Choroid plexus epithelial cell (primary cell): Measurements from ENCODE around the gene BMPR1A.
A peak's percentile ranks its signal among the peaks of the same experiment; 100 is the strongest.

Source experiments
- DNase-seq: peaks from one replicate; pipeline ENCODE4 v3.0.0-alpha.2; 2010; ENCODE audit warnings: low read depth
- H3K4me3 ChIP-seq: 2 replicates; pipeline ENCODE4 v1.5.1; 2011; ENCODE audit warnings: low read depth, mild to moderate bottlenecking, control low read depth, low read length, moderate library complexity
- TF ChIP-seq, protein P1 (sequence below): conservative IDR thresholded peaks from 2 replicates; pipeline ENCODE4 v1.5.1; 2011; ENCODE audit warnings: low read depth, mild to moderate bottlenecking, control low read depth, inconsistent platforms, low read length, moderate library complexity

Gene BMPR1A

DNA sequence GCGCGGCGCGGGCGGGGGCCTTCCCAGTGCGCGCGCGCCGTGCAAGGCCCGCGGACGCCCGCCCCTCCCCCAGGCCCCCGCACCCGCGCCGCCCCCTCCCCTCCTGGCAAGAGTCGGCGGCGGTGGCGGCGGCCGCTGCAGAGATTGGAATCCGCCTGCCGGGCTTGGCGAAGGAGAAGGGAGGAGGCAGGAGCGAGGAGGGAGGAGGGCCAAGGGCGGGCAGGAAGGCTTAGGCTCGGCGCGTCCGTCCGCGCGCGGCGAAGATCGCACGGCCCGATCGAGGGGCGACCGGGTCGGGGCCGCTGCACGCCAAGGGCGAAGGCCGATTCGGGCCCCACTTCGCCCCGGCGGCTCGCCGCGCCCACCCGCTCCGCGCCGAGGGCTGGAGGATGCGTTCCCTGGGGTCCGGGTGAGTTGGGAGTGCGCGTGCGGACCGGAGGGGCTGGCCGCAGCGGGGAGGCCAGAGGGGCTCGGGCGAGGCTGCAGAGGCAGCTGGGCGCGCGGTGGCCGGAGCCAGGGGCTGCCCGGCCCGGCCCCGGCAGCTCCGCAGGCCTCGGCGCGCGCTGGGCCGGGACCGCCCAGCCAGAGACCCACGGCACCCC is at the start of gene BMPR1A:
BMPR1A (plus strand) TSS at position 109 of the 602 bp plus-strand sequence. CDS start 119,400 bp downstream, outside the sequence.
- TF ChIP-seq, protein P1, sequence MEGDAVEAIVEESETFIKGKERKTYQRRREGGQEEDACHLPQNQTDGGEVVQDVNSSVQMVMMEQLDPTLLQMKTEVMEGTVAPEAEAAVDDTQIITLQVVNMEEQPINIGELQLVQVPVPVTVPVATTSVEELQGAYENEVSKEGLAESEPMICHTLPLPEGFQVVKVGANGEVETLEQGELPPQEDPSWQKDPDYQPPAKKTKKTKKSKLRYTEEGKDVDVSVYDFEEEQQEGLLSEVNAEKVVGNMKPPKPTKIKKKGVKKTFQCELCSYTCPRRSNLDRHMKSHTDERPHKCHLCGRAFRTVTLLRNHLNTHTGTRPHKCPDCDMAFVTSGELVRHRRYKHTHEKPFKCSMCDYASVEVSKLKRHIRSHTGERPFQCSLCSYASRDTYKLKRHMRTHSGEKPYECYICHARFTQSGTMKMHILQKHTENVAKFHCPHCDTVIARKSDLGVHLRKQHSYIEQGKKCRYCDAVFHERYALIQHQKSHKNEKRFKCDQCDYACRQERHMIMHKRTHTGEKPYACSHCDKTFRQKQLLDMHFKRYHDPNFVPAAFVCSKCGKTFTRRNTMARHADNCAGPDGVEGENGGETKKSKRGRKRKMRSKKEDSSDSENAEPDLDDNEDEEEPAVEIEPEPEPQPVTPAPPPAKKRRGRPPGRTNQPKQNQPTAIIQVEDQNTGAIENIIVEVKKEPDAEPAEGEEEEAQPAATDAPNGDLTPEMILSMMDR, result no peak
- DNase-seq, result peak; percentile 92
- H3K4me3 ChIP-seq, result peak within 1 kb of the TSS; percentile 82

DNA sequence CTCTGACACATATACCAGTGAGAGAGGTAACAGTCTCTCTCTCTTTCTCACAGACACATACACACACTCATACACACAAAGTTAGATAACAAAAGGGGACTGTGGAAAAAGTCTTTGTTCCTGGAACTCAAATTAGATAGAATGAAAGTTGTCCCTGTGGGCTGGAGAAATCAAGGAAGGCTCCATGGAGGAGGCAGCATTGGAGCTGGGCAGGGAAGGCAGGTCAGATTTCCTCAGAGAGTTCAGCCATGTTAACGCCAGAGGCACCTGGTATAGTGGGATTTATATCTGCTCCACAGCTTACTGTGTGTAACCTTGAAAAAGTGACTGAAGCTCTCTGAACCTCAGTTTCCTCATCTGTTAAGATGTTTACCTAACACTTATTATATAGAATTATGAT is 49.4 kb upstream of the BMPR1A start:
- DNase-seq, result no peak
- TF ChIP-seq, protein P1, result no peak
- H3K4me3 ChIP-seq, result no peak overlapping the region

DNA sequence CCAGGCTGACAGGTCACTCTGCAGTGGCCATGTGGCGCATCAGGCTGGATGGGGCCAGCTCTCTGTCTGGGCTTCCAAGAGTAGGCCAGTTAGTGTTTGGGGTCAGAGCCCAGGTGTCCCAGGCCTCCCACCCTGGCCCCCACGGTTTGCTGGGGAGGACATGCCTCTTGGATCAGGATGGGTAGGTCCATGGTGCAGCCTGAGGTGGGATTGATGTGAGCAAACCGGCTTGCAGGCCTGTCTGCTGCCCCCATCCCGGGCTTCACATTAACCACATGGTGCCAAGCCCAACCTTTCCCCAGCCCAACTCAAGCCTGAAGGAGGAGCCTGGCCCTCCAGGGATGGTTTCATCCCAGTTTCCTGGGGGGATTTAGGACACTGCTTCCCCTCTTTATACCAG is 48.9 kb upstream of the BMPR1A start:
- TF ChIP-seq, protein P1, result no peak
- no peak overlapping the region for H3K4me3 ChIP-seq
- DNase-seq, result no peak

DNA sequence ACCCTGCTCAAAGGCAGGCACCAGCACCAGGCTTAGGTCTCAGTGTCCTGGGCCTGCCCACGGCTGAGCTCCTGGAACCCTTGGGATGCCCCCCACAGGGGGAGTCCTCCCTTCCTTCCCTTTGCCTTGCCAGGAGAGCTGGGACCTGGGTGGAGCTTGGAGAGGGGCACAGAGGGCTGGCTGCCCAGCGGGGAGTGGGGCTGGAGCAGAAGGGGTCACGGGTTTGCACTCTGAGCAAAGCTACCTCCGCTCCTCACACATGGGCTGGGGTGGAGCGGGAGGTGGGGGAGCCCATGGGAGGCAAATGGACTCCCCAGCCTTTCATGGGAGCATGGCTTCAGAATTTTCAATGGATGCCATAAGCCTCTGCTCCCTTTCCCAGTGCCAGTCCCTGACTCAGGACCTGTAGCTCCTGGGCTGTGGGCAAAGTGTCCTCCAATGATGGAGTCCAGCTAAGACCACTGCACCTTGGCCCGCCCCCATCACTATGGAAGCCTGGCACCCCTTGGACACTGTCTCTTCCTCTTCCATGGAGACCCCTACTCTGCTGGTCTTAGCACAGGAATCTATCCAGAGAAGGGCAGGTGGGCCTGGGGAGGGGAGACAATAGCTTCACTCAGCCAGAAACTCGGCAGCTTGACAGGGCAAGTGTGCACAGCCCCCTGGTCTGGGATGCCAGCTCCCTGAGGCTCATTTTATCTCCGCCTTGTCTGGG is 48.2 kb upstream of the BMPR1A start:
- no peak overlapping the region for H3K4me3 ChIP-seq
- TF ChIP-seq, protein P1, result no peak
- DNase-seq, result no peak

DNA sequence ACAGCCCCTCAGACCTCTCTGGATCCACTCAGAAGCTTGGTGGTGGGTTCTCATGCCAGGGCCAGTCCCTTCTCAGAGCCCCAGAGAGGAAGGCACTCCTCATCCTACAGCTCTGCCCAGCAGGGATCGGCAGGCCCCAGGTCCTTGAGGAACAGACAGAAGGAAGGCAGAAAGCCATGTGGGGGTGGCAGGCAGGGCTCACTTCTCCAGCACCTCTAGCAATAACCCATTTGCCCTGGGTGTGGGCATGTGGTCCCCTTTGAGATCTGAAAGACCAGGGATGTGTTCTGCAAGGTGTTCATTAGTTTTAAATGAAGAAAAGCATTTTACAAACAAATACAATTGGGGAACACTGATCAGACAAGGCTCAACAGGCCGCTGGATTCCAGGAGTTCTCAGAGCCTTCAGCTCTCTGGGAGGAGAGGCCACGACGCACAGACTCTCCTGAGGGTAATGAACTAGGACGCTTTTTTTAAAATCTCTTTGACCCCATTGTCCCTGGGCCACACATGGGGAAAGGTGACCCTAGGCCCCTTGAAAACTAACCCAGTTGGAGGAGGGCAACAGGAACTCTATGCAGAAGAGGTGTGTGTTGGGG is 47.5 kb upstream of the BMPR1A start:
- TF ChIP-seq, protein P1, result no peak
- DNase-seq, result no peak
- H3K4me3 ChIP-seq, result no peak overlapping the region

DNA sequence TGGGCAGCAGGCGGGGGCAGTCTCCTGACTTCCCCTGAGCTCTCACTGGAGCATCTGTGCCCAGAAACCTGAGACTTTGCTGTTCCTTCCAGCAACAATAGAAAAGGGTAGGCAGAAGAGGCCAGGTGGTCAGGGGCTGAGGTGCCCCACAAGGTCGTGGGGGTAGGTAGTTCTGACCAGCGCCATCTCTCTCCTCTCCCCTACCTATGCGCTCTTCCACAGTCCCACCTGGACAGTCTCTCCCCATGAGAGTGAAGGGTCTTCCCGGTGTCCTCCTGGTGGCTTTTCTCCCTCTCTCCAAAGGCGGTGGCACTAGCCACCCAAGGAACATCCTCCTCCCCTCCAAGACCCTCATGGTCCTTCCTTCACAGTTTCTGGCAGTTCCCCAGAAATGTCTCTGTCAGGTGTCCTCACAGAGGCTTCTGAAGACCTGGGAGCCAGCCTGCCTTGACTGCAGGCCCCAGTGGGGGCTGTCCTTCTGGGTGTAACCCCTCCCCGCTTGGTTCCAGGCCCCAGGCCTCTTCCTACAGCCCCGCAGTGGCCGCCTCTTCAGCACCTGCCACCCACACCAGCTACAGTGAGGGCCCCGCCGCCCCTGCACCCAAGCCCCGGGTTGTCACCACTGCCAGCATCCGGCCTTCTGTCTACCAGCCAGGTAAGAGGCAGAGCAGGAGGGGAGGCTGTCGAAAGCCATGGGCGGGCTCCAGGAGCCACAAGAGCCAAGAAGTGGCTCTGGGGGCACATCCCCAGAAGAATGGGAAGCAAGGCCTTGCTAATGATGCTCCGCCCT is 46.8 kb upstream of the BMPR1A start:
- DNase-seq, result no peak
- H3K4me3 ChIP-seq, result no peak overlapping the region
- TF ChIP-seq, protein P1, result no peak
